ENCODE data around the gene CDHR3. TPM values are rescaled to one million over a fixed set of nuclear protein-coding genes. Genes with fewer than 3 reads are reported as not detected.
A peak's percentile ranks its signal among the peaks of the same experiment; 100 is the strongest.

Gene CDHR3, protein sequence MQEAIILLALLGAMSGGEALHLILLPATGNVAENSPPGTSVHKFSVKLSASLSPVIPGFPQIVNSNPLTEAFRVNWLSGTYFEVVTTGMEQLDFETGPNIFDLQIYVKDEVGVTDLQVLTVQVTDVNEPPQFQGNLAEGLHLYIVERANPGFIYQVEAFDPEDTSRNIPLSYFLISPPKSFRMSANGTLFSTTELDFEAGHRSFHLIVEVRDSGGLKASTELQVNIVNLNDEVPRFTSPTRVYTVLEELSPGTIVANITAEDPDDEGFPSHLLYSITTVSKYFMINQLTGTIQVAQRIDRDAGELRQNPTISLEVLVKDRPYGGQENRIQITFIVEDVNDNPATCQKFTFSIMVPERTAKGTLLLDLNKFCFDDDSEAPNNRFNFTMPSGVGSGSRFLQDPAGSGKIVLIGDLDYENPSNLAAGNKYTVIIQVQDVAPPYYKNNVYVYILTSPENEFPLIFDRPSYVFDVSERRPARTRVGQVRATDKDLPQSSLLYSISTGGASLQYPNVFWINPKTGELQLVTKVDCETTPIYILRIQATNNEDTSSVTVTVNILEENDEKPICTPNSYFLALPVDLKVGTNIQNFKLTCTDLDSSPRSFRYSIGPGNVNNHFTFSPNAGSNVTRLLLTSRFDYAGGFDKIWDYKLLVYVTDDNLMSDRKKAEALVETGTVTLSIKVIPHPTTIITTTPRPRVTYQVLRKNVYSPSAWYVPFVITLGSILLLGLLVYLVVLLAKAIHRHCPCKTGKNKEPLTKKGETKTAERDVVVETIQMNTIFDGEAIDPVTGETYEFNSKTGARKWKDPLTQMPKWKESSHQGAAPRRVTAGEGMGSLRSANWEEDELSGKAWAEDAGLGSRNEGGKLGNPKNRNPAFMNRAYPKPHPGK
- 1 to 10 TPM; 5.0 to 6.8 (median 6.0) TPM for polyA plus RNA-seq (ENCODE audit: insufficient read length in 4 of 4)

DNA sequence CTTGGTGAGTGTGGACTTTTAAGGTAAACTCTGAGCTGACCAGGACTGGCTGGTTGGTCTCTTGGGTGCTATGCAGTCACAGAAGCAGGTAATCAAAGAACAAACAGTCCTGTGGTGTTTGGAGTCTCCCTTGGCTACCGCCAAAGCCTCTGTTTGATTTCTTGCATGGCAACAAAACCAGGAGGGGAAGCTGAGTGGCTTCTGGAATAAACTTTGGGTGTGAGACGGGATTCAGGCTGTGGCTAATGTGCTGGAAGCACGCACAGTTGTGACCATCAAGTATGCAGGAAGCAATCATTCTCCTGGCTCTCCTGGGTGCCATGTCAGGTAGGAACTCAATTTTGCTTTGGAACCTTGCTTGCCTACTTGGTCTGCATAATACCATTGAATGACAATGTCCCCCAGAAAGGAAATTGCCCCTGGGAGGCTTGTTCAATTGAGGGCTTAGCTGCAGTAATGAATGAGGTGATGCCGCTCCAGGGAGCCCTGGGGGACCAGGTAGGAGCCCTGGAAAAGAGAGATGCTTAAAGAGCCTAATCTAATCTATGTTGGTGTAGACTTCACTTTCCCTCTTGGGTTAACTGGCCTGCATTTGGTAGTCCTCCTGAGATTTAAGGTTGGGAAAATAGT, at the start of gene CDHR3:
Gene CDHR3, plus strand, starts transcription at position 227 of the 630 bp plus-strand sequence. Its CDS starts 55 bp downstream, at position 282.
- DNase-seq (ENCODE audit: low read depth in 4 of 4, low spot score in 3 of 4): no peak

- DNase-seq (ENCODE audit: low read depth in 4 of 4, low spot score in 3 of 4): no peak
Observed at GRCh38 chr7:105913947-105914346, 49.1 kb upstream of the CDHR3 start.

GRCh38 chr7:105916603-105917002, 46.5 kb upstream of the CDHR3 start:
- DNase-seq (ENCODE audit: low read depth in 4 of 4, low spot score in 3 of 4): no peak

- no peak for DNase-seq (ENCODE audit: low read depth in 4 of 4, low spot score in 3 of 4)
Observed at GRCh38 chr7:105917659-105918058, 45.4 kb upstream of the CDHR3 start.

DNA sequence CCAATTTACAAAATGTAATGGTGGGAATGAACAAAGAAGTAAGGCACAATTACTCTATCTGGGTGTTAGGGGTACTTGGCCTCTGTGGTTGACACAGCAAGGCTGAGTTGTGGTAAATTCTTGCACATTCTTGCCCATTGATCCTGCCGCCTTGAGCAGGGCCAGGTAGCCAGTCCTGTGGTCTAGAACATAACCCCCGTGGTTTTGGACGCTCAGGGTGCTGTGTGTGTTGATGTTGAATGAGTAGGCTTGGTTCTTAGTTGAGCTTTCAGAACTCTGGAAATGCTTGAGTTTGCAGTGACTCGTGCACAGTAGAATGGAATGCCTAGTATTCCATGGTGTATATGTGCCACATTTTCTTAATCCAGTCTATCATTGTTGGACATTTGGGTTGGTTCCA, 42.3 kb upstream of the CDHR3 start:
- no peak for DNase-seq (ENCODE audit: low read depth in 4 of 4, low spot score in 3 of 4)

DNA sequence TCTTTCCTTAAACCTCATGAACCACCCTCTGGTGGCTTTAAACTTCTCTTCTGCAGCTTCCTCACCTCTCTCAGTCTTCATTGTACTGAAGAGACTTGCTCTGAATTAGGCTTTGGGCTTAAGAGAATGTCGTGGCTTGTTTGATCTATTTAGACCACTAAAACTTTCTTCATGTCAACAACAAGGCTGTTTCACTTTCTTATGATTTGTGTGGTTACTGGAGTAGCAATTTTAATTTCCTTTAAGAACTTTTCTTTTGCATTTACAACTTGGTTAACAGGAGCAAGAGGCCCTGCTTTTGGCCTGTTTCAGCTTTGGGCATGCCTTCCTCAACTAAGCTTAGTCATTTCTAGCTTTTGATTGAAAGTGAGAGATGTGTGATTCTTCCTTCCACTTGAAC, 38.1 kb upstream of the CDHR3 start:
- DNase-seq (ENCODE audit: low read depth in 4 of 4, low spot score in 3 of 4): no peak

DNA sequence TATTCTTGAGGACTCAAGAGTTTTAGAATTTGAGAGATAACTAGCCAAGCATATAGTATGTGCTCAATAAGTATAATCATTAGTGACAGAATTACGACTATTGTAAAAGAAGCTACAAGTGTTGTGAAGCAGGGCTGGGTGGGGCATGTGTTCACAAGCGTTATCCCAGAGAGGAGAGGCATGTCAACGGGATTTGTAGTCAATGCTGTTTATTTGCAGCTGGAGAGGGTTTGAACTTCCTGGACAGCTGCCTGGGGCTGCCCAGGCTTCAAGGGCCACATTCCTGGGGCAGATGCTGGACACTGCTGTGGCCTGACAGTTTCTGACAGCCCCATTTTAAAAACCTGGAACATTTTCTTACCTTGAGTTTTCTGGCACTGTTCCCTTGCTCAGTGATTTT, 36.9 kb upstream of the CDHR3 start:
- DNase-seq (ENCODE audit: low read depth in 4 of 4, low spot score in 3 of 4): no peak

- no peak for DNase-seq (ENCODE audit: low read depth in 4 of 4, low spot score in 3 of 4)
Observed at GRCh38 chr7:105931179-105931578, 31.9 kb upstream of the CDHR3 start.

DNA sequence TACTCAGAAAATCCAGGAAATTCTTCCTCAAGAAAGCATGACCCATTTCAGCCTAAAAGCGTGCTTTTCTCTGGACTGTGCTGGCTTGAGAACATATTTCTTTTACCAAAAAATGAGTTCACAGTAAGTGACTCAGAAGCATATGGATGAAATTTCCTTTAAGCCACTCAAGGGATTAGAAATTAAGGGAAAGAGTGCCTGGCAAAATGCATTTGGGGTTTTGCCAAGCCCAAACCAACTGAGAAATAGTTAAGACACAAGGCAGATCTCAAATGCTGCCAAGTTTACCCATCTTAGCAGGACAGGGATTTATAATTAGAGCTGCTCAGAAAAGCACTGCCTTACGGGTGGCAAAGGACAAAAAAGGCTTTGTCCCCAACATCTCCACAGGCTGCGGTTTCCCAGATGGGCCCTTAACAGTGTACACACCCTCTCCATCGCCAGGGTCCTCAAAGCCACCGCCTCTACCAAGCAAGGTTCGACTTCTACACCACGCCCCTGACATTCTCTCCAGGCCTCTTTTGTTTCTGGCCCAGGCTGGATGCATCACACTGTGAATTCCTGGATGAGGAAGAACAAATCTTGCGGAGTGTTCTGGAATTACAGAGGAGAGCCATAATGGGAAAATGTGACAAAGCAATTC, 30.1 kb upstream of the CDHR3 start:
- DNase-seq (ENCODE audit: low read depth in 4 of 4, low spot score in 3 of 4): no peak

- DNase-seq (ENCODE audit: low read depth in 4 of 4, low spot score in 3 of 4): peak in 2 of 4 donors; percentile 13 to 17
Observed at GRCh38 chr7:105934572-105935185, 28.4 kb upstream of the CDHR3 start.

DNA sequence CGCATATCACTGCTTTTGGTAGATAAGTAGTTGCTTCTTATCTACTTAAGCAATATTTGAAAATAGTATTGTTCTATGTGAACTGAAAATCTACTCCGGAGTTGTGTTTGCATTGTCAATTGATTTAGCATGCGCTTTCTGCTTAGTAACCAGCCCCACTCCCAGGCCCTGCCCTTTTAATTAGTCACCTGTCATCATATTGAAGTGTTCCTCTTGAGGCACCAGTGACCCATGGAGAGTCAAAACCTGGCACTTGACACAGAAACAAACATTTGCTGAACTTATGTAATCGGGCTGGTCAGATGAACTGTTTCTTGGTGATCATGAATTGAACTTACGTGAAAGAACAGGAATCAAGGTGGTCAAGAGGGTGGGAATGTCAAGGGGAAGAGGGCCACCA, 27.8 kb upstream of the CDHR3 start:
- DNase-seq (ENCODE audit: low read depth in 4 of 4, low spot score in 3 of 4): no peak

- no peak for DNase-seq (ENCODE audit: low read depth in 4 of 4, low spot score in 3 of 4)
Observed at GRCh38 chr7:105937411-105937810, 25.7 kb upstream of the CDHR3 start.

DNA sequence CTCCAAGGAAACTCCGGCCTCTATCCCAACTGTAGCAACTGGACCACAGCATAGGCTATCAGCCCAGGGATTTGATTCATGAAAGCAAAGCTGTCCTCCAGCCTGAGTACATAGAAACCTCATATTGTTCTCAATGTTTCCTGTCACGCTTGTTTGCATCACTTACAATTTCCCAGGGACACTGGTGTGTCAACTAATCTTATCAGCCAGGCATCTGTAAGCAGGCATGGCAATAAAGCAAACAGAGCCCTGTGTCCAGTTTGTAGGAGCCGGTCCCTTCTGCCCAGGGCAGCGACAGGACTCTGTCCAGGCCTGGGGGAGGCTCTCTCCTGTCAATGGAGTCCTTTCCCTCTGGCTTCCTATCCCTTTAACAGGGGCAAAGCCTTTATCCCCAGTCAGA, 23.0 kb upstream of the CDHR3 start:
- no peak for DNase-seq (ENCODE audit: low read depth in 4 of 4, low spot score in 3 of 4)

DNA sequence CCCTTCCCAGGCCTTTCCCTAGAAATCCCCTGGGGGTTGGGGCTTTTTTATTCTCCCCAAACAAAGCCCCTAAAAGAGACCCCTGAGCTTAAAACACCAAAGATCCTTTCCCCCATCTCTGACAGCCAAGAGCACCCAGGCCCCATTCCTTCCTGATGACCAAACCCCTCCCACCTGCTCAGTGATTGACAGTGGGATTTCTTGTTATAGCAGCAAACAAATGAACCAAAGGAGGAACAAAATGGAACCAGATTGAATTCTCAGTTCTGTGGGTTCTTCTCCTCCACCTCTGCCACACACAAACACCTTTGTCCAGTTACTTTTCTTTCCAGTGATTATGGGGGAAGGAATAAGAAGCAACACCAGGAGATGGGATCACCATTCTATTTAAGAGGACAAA, 21.5 kb upstream of the CDHR3 start:
- DNase-seq (ENCODE audit: low read depth in 4 of 4, low spot score in 3 of 4): no peak

- DNase-seq (ENCODE audit: low read depth in 4 of 4, low spot score in 3 of 4): no peak
Observed at GRCh38 chr7:105943486-105943885, 19.6 kb upstream of the CDHR3 start.

- no peak for DNase-seq (ENCODE audit: low read depth in 4 of 4, low spot score in 3 of 4)
Observed at GRCh38 chr7:105945848-105946247, 17.2 kb upstream of the CDHR3 start.

GRCh38 chr7:105951597-105951996, 11.5 kb upstream of the CDHR3 start:
- no peak for DNase-seq (ENCODE audit: low read depth in 4 of 4, low spot score in 3 of 4)

DNA sequence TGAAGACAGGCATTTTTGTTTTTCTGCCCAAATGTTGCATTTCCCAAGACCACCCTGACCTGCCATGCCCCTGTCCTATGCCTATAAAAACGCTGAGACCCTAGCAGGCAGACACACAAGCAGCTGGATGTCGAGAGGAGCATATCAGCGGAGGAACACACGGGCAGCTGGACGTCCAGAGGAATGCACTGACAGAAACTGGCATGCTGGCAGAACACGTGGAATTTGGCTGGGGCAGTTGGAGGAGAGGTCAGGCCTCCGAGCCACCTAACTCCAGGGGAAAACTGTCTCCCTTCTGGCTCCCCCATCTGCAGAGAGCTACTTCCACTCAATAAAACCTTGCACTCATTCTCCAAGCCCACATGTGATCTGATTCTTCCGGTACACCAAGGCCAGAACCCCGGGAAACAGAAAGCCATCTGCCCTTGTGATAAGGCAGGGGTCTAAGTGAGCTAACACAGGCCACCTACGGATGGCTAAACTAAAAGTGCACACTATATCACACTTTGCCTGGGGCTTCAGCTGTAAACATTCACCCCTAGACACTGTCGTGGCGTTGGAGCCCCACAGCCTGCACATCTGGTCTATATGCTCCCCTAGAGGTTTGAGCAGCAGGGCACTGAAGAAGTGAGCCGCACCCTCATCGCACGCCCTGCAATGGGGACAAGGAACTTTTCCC, 10.0 kb upstream of the CDHR3 start:
- no peak for DNase-seq (ENCODE audit: low read depth in 4 of 4, low spot score in 3 of 4)

- no peak for DNase-seq (ENCODE audit: low read depth in 4 of 4, low spot score in 3 of 4)
Observed at GRCh38 chr7:105954711-105955110, 8.4 kb upstream of the CDHR3 start.

All from right renal pelvis (tissue), 4 donors.